Measurements from ENCODE around the gene RPS8.
"Not testable (repeated sequence)": the region's sequence is repeated elsewhere in the genome, so short reads cannot be mapped to it uniquely, and the experiment has no call there.

RPS8 gene

DNA sequence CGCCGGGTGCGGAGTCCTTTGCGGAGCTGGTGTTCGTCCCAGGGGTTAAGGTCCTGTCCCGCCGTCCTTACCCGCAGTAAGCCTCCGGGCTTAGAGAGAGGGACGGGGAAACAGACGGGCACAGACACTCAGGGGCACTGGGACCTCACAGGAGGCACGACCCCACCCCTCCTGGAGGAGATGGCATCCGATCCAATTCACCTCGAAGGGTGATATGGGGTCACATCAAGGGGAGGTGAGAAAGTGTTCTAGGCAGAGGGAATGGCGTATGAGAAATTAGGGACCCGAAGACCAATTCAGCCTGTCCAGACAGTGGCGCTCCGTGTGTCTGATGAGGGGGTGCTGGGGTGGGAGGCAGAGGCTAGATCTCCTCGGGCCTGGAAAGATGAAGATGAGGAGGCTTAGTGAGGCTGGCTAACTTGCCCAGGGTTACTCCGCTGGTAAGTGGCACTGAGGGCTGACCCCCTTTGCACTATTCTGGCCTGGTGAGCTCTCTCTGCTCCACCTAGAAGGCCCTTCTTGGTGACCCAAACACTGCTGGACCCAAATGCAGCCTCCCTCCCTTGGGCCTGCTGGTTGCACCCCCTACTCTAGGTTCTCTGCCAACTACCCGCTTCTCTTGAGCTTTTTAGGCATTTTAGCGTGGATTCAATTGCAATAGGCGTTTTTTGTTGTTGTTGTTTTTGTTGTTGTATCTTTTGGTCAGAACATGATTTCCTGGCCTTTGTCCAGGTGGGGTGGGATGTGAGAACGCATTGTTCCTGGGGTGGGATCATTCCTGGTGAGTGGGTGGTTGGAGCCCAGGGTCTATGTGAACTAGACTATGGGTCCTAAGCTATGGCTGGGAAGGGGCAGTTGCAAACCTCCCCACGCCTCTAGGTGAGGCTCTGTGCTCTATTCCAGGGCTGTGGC lies 45.2 kb downstream of the RPS8 start:
- no peak for DNase-seq

DNA sequence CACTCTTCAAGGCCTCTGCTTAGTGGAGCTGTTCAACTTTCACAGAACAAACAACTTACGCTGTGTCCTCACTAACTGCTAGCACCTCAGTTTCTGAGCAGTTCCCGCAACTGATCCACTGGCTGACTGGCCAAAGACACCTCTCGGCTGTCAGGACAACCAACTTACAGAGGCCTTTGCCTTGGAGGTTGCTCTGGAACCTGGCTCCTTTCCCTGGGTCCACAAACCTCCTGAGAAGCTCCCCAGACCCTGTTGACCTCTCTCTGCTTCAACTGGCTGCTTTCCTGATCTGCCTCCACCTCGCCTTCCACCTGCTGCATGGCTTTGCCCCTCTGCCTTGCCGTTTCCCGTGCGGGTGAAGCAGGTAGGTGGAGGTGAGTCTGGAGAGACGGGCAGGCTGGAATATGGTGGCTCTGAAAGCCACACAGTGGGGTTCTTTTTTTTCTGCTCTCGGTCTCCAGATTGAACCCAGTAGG lies 45.9 kb downstream of the RPS8 start:
- no peak for DNase-seq

DNA sequence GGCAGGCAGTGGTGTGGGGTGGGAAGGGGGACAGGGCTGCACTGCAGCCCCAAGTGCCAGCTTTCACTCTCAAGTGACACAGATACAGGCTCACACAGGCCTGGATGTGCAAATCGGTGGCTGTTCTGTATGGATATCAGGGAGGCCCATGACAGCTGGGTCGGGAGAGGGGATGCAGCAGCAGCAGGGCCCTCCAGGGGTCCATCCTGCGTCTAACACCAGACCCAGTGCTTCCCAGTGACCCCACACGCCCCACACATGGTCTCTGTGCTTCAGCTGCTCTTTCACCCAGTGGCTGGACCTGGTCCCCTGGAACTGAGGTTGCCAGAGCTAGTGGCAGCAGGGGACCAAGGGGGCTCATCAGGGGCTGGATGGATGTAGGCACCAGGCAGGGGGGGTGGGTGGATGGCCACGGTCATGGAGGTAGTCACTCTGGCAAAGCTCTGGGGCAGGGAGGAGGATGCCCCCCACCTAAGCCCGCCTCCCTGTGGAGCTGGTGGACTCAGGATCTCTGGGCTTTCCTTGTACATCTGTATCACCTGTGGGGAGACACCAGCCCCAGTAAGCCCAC lies 46.9 kb downstream of the RPS8 start:
- DNase-seq, result no peak

DNA sequence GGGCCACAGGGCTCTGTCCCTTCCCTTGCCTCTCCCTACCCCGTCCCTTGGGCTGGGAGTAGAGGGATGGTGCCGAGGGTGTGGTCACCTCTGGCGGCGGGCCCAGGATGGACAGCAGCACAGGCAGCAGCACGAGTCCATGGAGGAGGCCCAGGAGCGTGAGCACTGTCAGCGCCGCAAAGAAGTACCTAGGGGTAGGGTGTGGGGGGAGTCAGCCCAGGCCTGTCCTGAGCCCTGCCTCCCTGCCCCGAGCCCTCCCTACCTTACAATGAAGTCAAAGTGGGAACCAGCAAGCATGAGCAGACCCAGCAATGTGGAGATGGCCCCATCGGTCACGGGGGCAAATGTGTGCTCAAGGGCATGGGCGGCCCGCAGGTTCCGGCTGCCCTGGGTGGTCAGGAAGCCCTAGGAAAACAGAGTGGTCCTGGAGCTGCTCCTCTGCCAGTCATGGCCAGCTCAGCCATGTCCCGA lies 47.7 kb downstream of the RPS8 start:
- DNase-seq, result no peak

GRCh38 chr1:44824392-44824791 lies 49.1 kb downstream of the RPS8 start:
- DNase-seq, result not testable (repeated sequence)

- no peak for DNase-seq
These were observed 51.2 kb downstream of the RPS8 start for GRCh38 chr1:44826375-44827196.

GRCh38 chr1:44827197-44828002 lies 52.1 kb downstream of the RPS8 start:
- no peak for DNase-seq

DNA sequence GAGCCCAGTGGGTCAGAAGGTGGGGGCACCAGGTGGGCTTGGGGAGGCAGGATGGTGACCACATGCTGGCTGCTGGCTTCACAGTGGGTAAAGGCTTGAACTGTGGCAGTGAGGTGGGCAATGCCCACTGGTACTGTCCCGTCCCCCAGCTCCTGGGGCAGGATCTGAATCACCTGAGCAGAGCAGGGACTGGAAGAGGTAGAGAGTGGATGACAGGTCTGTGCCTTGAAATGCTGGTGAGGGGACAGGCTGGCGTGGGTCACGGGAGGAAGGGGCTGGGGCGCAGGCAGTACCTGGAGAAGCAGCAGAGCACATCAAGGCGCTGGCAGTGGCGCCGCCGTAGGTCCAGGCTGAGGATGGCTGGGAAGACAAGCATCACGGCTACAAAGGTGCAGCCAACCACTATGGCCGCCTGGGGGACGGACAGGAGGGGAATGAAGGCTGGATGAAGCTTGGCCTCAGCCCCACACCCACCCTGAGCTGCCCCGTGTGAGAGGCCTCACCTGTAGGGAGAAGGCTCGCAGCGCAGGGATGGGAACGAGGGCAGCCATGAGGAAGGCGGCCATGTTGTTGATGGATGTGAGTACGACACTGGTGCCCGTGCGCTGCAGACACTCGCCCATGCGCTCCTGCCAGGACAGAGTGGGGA lies 52.8 kb downstream of the RPS8 start:
- no peak for DNase-seq
